GM18858 (cell line): ENCODE data around the gene FAM241A.
A peak's percentile ranks its signal among the peaks of the same experiment; 100 is the strongest.
"Not testable (repeated sequence)": the region's sequence is repeated elsewhere in the genome, so short reads cannot be mapped to it uniquely, and the experiment has no call there.

Source experiments
- ATAC-seq: cut with Tn5 transposase; IDR thresholded peaks from one replicate; pipeline ENCODE4 v1.9.1; 2021; ENCODE audit not compliant: unreplicated experiment

The FAM241A gene

DNA sequence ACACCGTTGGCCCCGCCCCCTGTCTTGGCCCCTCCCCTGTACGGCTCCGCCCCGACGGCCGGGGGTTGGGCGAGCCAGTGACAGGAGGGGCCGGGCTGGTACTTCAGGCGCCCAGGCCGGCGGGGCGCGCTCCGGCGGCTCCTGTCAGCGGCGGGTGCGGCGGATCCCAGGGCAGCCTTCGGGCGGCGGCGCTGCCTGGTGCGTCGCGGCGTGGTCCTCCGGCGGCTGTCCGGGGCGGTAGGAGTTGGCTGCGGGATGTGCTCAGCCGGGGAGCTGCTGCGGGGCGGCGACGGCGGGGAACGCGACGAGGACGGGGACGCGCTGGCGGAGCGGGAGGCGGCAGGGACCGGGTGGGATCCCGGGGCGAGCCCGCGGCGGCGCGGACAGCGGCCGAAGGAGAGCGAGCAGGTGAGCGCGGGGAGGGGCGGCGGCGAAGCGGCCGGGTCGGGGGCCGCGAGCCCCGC, at the start of gene FAM241A:
Gene FAM241A, plus strand, starts transcription at position 129 of the 464 bp plus-strand sequence. Its CDS starts 127 bp downstream, at position 256.
- peak; percentile 70 for ATAC-seq

DNA sequence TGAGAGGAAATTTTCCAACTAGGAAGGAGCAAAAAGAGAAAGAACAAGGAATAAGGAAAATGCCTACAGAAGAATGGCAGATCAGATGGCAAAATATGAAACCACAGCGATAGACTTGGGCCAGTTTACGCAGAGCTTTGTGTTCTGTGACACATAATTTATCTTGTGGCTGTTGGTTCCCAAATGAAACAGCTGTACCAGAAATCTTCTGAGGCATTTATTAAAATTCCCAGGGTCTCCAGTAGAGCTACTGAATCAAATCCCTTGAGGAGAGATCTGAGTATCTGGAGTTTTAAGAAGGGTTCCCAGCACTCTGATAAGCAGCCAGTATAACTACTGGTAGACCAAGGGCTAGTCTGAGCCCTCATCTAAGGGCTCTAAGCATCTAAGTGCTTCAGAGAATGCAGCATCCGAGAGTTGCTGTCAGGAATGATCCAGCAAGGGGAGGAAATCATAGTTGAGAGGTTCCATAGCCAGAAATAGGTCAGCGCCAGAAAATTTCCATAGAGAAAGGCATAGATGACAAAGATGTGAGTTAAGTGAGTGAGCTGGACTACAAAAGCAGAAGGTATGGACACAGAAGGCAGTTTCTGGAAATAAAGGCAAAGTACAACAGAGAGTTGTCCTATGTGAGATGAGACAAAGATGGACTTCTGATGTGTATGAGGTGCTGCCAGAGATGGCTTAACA, 46.3 kb upstream of the FAM241A start:
- no peak for ATAC-seq

DNA sequence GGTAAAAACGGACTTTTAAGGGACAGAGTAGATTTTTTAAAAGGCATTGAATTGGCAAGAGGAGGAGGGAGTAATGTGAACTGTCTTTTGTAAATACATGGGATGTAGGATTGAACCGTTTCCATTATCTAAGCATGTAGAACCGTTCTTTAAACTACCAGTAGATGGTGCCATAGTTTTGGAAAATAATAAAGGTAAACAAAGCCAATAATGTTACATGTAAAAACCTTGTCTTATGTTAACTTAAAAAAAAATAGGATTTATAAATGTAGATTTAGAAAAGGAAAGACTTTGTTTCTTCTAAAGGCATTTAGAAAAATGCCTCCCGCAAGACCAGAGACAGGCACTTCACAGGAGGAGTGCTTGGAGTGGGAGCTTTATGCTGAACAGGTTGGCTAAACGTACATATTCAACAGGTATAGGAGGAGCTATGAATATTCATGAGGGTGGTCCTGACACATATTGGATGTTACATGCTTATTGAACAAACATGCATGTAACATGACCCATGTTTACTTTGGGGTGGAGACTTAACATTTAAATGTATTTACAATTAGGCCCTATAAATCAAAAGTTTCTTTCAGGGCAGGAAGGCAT, 45.5 kb upstream of the FAM241A start:
- peak; percentile 70 for ATAC-seq

DNA sequence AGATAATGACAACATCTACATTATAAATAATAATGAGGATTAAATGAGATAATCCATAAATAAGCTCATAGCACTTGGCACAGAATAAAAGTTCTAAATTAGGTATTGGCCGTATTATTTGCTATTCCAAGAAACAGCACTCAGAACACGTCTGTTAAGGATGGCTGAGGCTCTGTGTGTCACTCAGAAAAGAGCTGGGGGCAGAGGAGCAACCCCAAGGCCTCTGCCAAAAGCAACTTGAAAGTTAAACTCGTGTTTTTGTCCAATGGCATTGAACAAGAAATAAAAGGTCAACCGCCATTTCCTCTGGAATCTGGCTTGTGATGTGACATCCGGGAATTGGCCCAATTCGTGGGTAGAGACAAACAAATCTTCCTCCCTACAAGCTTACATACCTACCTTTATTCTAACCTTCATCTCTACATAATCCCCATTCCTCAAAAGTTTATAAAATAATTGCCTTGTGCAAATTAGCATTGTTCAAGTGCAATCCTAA, 42.3 kb upstream of the FAM241A start:
- ATAC-seq, result no peak

DNA sequence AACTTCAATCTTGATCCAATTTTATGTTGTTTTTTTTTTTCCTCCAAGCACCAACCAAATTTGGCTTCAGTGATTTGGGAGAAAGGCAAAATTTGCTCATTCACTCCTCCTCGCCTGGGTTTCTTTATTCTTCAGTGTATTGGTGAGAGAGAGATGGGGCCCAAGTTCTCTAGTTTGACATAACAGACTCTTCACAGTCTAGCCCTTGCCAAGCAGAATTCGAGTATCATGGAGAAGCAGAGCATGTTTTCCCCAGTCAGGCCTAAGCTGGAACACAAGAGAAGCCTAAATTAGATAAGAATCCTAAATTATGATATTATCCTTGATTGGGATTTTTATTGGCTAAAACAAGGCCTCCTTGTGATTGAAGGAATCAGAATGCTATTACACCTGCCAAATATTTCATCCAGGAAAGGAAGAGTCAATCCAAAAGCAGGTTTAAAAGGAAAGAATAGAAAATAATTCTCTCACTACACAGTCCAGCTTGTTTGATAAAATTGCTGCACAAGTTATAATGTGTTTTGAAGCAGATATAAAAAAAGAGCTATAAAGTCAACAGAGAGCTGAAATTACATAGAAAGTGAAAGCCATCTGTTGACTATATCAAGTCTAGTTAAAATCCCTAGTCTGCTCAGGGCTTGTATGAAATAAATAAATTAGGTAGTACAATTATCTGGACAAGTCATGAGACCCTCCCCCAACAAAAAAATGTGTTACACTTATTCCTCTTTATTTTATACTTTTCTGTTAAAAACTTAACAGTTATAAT, 39.9 kb upstream of the FAM241A start:
- no peak for ATAC-seq

DNA sequence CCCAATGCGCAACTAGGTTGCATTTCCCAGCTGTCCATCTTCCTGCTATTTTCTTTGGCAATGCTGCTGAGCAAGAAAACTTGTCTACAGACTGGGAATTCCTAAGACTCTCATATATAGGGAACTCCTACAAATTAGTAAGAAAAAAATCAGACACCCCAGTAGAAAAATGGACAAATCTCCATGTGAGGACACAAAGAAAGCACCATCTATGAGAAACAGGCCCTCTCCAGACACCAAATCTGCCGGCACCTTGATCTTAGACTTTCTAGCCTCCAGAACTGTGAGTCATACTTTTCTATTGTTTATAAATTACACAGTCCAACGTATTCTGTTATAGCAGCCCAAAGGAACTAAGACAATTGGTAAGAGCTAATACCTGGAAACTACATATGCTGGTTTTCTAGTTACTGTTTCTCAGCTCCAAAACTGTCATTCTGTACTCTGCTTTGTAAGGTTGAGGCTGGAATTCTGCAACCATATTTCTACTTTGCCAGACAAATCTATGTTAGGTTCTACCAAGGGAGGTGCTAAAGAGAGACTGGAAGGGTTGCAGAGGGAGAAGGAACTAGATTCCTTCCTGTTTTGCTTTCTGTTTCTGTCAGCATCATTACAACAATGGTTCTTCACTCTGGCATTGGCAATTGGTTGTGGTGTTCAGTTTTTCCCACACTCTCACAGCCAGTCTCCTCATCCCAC, 35.7 kb upstream of the FAM241A start:
- ATAC-seq, result no peak

DNA sequence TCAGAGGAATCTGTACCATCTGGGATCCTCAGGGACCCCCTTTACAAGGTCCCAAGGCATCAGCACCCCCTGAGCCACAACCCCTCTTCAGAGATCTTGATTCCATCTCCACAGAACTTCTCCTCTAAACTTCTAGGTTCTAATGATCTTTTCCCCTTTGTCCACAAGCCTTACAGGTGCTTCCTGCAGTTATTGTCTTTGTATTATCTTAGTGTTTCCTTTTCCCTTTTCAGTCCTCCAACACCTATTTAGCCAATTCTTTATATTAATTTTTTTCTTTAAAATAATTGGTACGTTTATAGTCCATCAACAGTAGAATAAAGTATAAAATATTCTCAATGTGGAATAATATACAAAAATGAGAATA, 35.2 kb upstream of the FAM241A start:
- ATAC-seq, result no peak

DNA sequence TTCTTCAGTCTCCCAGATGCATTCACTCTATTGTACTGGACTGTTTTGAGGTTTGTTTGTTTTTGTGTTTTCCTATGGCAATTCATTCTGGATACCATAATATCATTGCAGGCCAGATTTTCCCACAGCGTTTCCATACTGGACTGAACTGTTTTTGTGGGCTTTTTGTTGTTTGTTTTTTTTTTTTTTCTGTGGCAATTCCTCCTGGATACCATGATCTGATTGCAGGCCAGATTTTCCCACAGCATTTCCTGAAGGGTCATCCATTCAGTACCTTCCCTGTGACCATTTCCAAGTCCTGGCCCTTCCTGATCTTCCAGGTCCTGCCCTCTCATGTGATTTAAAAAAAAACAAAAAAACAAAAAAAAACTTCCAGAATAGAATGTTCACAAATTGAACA, 33.9 kb upstream of the FAM241A start:
- no peak for ATAC-seq

DNA sequence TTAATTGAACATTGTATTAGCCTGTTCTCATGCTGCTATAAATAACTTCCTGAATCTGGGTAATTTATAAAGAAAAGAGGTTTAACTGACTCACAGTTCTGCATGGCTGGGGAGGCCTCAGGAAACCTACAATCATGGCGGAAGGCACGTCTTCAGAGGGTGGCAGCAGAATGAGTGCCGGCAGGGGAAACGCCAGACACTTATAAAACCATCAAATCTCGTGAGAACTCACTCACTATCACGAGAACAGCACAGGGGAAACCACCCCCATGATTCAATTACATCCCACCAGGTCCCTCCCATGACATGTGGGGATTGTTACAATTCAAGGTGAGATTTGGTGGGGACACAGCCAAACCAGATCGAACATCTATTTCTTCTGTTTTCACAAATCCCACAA, 33.2 kb upstream of the FAM241A start:
- ATAC-seq, result not testable (repeated sequence)

DNA sequence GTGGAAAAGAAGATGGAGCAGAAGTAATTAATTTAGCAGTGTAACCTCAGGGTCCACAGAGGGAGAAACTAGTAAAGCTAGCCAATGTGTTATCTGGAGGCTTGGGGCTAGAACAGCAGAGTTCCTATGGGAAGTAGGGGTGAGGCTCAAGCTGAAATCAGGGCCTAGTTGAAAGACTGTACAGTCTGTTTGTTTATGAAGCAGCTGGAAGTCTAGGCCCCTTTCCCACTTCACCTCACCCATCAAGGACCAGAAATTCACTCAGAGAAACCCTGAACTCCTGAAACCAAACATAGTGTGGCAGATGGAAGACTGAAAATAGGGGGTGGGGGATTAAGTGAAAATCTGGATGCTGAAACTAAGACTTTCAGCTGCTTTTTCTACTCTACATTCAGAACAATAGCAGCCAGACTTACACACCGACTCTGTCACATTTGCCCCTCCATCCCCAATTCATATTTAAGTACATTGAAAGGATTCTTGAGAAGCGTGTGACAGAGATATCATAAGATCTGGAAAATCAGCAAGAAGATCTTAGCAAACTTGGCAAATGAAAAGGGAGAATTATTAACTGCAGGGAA, 32.6 kb upstream of the FAM241A start:
- ATAC-seq, result no peak

DNA sequence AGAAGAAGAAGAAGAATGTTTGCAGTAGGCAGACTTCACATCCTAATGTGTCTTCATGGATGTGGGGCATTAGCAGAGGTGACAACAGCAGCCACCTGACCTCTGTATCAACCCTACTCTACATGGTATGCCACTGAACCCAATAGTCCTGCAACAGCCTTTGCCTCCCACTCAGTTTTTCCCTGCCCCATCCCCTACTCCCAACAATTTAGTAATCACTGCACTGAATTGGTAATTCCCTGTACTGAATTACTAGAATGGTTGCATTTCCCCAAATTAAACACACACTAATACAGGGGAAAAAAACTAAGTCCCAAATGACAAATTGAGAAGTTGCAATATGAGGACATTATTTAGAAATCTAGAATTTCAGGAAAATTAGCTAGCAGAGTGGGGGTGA, 31.4 kb upstream of the FAM241A start:
- ATAC-seq, result no peak

DNA sequence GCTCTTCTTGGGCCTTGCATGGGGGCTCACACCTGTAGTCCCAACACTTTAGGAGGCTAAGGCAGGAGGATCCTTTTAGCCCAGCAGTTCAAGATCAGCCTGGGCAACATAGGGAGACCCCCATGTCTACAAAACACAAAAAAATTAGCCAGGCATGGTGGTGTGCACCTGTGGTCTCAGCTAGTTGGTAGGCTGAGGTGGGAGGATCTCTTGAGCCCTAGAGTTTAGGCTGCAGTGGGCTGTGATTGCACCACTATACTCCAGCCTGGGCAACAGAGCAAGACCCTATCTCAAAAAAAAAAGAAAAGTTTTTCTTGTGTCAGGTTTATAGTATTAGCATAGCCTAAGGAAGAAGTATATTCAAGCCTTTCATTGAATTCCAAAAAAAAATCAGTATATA, 30.8 kb upstream of the FAM241A start:
- ATAC-seq, result no peak

DNA sequence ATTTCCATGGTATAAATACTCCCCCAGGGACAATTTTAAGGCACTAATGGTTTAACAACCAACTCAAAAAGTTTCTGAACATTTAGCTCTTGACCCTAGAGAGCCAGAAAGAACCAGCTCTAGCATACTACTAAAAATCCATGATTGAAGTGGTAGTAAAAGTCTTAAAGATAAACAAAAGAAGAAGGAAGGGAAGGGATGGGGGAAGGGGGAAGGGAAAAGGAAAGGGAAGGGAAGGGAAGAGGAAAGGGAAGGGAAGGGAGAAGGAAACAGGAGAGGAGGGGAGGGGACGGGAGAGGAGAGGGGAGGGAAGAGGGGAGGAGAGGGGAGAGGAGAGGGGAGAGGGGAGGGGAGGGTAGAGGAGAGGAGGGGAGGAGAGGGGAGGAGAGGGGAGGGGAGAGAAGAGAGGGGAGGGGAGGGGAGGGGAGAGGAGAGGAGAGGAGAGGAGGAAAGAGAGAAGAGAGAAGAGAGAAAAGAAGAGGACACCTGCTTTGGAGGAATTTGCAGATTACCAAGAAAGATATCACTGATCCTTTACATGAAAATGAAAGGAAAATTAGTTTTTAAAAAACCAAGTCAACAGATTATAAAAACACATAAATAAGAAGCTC, 26.4 kb upstream of the FAM241A start:
- ATAC-seq, result no peak

DNA sequence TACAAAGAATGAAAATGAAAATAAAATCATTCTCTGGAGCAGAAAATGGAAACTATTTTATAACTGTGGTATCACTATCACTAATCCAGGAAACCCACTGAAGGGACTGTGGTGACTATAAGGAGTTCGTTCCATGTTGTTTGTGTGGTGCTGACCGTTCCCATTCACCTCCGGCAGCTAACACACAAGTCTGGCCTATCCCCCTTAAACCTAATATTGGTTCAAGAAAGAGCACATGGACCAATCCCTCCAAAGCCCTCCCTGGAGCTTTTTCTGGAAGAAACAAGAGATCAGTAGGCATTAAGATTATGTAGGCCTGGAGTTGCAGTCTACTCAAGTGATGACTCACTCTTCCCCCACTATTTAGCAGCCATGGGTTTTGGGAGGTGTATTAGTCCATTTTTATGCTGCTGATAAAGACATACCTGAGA, 25.9 kb upstream of the FAM241A start:
- peak; percentile 91 for ATAC-seq

DNA sequence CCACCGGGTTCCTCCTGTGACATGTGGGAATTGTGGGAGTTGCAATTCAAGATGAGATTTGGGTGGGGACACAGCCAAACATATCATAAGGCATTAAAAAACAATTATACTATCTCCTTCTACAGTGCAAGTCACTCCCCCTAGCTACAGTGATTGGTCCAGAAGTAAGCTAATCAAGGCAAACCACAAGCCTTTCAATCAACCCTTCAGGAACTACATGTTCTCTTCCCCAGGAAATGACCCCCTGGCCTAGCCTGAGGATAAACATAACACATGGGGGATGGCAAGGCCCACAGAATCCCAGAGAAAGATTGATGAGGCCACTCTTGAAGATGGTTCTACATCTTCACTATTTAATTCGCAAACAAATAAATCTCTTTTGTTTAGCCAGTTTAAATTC, 25.2 kb upstream of the FAM241A start:
- no peak for ATAC-seq

DNA sequence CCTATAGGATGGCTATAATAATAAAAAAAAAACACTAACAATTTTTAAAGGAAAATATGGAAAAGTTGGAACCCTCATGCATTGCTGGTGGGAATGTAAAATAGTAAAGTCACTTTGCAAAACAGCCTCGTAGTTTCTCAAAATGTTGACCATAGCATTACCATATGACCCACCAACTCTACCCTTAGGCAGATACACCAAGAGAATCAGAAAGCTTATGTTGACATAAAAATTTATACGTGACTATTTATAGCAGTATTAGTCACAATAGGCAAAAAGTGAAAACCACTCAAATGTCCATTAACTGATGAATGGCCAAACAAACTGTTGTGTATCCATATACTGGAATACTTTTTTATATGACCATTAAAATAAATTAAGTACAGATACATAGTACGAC, 19.8 kb upstream of the FAM241A start:
- no peak for ATAC-seq

DNA sequence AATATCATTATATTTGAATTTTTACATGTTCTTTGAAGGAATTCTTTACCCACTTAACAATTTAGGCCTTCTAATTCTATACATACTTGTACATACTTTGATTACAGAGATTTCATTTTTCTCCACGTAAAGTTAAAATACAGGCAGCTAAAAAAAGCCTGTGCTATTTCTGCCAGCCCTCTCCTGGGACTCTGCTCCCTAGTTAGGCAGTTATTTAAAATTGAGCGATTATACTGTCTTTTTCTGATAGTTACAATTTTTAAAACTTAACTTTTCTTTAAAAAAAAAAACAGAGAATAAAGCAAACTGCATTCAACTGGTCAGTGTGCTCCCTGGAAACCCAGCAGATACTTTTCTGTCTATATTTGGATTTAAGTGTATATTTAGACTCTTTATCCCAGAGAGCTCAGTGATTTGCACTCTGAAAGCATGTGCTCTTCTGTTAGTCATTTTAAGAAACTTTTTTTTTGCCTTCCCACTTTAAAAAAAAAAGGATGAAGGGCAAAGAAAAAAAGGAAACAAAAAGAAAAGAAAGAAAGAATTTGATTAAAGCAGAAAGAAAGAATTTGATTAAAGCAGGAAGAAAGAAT, 18.1 kb upstream of the FAM241A start:
- ATAC-seq, result no peak

DNA sequence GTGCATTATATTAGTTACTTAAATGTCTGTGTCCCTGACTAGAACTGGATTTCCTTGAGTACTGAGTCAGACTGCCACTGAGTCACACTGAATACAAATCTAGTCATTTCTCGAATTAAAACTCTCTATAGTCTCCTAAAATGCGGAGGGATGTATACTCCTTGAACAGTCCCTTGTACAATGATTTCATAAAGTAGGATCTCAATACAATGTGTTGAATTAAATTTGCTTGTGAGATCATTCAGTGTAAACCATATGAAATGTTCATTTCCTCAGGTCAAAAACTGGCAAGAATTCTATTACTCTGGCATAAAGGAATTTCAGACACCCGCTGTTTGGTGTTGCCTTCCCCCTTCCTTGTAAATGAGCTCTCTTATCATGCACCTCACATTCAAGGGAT, 17.5 kb upstream of the FAM241A start:
- no peak for ATAC-seq

DNA sequence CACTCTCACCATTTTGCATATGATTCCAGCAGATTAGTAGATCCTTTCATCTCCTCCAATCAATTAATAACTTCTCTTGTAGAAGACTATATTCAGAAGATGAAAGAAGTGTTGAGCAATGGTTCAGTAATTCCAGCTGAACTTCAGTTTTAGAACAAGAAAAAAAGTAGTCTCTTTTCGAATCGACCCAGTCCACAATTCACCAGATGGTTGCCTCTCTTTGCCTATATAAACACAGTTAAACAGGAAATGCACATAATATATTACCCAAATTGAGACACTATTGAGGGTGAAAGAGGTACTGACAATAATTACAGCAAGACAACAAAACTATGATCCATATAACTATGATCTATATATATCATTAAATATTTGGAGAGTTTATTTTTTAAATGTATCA, 16.8 kb upstream of the FAM241A start:
- ATAC-seq, result no peak

DNA sequence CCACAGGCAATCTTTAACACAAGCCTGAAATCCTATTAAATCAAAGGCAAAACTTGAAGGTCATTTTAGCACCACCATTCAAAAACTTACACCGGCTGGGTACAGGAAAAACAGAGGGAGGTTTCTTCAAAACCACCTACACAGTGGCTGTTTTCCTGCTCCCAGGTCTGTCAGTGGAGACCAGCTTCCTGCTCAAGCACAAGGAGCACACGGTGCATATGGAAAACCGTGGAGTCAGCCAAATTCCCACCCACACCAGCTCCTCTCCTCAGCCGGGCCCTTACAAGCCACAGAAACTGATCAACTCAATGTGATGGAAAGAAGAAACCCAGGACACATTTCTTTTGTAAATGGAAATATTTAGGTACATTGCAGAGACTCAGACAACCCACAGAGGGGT, 14.3 kb upstream of the FAM241A start:
- ATAC-seq, result no peak
